Breast epithelium (tissue), 3 donors: ENCODE results near the gene PLXNA4.

ENCODE experiments used
- CTCF ChIP-seq, 3 donors: fragments of 450-650 bp; IDR thresholded peaks; one replicate each; pipeline ENCODE4 v1.5.1; 2016 to 2017; ENCODE audit warnings: antibody characterized with exemption in 3 of 3, mild to moderate bottlenecking in 3 of 3, moderate library complexity in 3 of 3
- POLR2A ChIP-seq: fragments of 450-650 bp; IDR thresholded peaks from one replicate; pipeline ENCODE4 v1.6.1; 2016; ENCODE audit warnings: antibody characterized with exemption, mild to moderate bottlenecking, moderate library complexity

GRCh38 chr7:132161976-132162375 is 414.3 kb downstream of the PLXNA4 start:
- TF ChIP-seq POLR2A (no peak), CTCF (IDR thresholded peaks at IDR 0.05) (no peak)
